ENCODE results near the gene POLA2.

GRCh38 chr11:65262381-65262680 is 569 bp downstream of the POLA2 start:
- TF ChIP-seq, protein P1, sequence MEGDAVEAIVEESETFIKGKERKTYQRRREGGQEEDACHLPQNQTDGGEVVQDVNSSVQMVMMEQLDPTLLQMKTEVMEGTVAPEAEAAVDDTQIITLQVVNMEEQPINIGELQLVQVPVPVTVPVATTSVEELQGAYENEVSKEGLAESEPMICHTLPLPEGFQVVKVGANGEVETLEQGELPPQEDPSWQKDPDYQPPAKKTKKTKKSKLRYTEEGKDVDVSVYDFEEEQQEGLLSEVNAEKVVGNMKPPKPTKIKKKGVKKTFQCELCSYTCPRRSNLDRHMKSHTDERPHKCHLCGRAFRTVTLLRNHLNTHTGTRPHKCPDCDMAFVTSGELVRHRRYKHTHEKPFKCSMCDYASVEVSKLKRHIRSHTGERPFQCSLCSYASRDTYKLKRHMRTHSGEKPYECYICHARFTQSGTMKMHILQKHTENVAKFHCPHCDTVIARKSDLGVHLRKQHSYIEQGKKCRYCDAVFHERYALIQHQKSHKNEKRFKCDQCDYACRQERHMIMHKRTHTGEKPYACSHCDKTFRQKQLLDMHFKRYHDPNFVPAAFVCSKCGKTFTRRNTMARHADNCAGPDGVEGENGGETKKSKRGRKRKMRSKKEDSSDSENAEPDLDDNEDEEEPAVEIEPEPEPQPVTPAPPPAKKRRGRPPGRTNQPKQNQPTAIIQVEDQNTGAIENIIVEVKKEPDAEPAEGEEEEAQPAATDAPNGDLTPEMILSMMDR (IDR thresholded peaks at IDR 0.05; ENCODE audit: low read depth, low read length, missing input control) = no peak
- TF ChIP-seq, protein P2, sequence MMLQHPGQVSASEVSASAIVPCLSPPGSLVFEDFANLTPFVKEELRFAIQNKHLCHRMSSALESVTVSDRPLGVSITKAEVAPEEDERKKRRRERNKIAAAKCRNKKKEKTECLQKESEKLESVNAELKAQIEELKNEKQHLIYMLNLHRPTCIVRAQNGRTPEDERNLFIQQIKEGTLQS (IDR thresholded peaks at IDR 0.05) = no peak
